ENCODE data around the gene CTDSPL2.

- TF ChIP-seq MAFK (IDR thresholded peaks at IDR 0.05; ENCODE audit: partially characterized antibody) (no peak), CTCF (IDR thresholded peaks at IDR 0.05) (no peak), ELK1 (IDR thresholded peaks at IDR 0.05; ENCODE audit: low read depth, low read length) (no peak), TFCP2L1 (CRISPR knock-in tag; IDR thresholded peaks at IDR 0.05) (no peak), POLR2A (IDR thresholded peaks at IDR 0.05; ENCODE audit: low read length) (no peak), RCOR1 (IDR thresholded peaks at IDR 0.05; ENCODE audit: low read depth, low read length) (no peak), USF2 (IDR thresholded peaks at IDR 0.05) (no peak), REST (IDR thresholded peaks at IDR 0.05) (no peak)
Measured at GRCh38 chr15:44535092-44535491, 107.7 kb downstream of the CTDSPL2 start.
